GM18508 (cell line): ENCODE results near the gene PLBD1.

Source experiments
- ATAC-seq: cut with Tn5 transposase; IDR thresholded peaks from one replicate; pipeline ENCODE4 v1.9.1; 2021; ENCODE audit warnings: moderate number of reproducible peaks; ENCODE audit not compliant: insufficient read depth, unreplicated experiment

Gene PLBD1

DNA sequence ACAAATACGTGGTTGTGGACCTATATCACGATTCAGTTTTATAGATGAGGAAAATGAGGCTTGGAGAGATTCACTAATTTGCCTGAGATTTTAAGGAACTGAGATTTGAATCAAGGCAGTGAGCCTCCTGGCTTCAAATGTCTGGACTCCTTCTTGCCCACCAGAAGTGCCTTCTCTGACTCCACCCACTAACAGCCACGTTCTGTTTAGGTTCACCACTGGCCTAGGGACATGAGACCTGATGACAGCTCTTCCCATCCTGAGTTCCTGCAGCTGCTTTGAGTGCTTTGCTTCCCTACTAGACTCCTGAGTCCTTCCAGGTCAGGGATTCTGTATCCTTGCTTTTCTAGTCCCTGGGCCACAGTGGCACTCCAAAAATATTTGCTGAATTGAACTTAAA, 57.1 kb downstream of the PLBD1 start:
- ATAC-seq: no peak

DNA sequence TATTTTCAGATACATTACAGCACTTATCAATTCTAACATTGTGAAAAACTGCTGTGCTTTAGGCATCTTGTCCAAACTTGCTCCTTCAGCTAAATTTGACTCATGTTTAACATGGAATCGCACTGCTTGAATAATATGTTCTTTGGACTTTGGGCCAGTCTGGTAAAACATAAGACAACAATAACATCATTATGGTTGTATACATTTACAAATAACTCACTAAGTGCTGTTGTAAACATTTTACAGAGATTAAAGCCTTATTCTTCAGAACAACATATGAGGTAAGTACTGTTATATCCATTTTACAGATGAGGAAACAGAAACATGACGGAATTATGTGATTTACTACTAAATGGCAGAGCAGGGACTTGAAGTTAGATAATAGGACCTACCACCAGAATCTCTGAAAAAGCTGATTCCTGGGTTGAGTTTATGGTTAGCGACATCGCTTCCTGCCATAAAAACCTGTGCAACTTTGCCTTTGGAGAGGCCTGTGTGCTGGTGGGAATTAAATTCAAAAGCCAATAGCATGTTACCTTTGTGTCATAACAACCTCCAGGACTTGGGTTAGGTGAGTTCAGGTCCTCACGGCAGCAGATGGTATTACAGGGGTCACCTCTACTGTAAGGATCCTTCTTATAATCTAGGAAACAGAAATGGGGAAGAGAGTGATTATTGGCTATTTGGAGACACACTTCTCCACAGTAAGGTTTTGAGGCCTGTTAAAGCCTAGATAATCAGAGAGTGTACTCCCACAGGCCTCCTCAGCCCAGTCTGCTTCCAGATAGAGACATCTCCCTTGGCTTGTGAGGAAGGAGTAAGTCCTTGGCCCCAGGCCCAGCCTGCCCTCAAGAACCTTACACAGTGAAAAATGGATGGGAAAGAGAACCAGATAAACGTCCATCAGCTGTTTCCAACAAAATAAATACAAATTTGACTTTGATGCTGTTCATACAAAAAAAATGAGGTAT, 61.8 kb downstream of the PLBD1 start:
- no peak for ATAC-seq

DNA sequence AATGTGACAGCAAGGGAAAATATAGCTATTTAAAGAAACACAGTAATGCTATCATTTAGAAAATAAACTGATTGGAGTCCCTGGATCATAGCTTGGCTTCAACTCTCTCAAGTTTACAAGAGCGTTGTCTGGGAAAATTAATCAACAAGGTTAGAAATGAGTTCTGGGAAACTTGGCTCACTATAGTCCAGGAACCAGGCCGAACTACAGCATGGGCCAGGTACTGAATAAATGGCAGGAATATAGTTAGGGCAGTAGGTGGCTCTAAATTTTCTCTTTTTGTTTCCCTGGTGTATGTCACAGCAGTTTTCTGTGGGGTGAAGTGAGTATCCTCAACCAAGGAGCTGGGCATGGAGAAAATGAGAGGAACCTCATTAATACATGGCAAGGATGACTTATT, 72.4 kb downstream of the PLBD1 start:
- no peak for ATAC-seq

DNA sequence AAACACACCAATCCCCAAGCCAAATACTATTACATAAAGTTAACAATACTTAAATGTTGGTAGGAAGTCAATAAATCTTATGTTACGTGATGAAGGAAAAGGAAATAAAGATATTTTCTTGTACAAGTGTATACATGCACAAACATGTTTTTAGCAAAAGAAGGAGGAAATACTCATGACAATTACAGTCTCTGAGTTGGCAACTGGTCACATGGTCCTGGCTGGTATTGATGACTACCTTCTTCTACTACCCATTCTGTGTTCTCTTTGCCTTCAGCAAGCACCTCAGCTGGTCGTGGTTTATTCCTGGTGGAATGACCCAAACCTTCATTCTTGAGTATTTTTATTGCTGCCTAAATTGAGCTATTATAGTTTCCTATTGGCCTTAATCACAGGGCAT, 84.8 kb downstream of the PLBD1 start:
- ATAC-seq: no peak

DNA sequence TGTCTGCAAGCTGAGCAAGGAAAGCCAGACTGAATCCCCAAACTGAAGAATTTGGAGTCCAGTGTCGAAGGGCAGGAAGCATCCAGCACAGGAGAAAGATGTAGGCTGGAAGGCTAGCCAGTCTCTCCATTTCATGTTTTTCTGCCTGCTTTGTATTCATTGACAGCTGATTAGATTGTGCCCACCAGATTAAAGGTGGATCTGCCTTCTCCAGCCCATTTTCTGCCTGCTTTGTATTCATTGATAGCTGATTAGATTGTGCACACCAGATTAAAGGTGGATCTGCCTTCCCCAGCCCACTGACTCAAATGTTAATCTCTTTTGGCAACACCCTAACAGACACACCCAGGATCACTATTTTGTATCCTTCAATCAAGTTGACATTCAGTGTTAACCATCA, 85.3 kb downstream of the PLBD1 start:
- ATAC-seq: no peak

GRCh38 chr12:14481201-14481600, 86.5 kb downstream of the PLBD1 start:
- no peak for ATAC-seq

- no peak for ATAC-seq
Observed at GRCh38 chr12:14479004-14479403, 88.7 kb downstream of the PLBD1 start.

GRCh38 chr12:14473707-14474287, 93.9 kb downstream of the PLBD1 start:
- no peak for ATAC-seq

DNA sequence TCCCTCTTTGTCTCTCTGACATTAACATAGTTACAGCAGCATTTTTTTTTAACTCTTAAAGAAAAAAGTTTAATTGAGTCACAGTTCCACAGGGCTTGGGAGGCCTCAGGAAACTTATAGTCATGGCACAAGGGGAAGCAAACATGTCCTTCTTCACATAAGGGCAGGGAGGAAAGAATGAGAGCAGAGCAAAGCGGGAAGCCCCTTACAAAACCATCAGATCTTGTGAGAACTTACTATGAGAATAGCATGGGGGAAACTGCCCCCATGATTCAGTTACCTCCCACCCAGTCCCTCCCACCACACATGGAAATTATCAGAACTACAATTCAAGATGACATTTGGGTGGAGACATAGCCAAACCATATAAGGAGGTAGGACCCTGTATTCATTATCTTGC, 96.2 kb downstream of the PLBD1 start:
- ATAC-seq: no peak

GRCh38 chr12:14460212-14460841, 107.4 kb downstream of the PLBD1 start:
- ATAC-seq: no peak

- ATAC-seq: peak; percentile 77
Observed at GRCh38 chr12:14454098-14454907, 113.4 kb downstream of the PLBD1 start.
